Immature natural killer cell (primary cell): Measurements from ENCODE around the gene TUBB8. TPM values are rescaled to one million over a fixed set of nuclear protein-coding genes. Genes with fewer than 3 reads are reported as not detected.

Source experiments
- polyA plus RNA-seq, 3 donors: library from polyadenylated mRNA; unstranded; fragments of 300-500 nt; fragmentation: Illumina TruSeq; gene quantifications; one replicate each; pipeline ENCODE4 v1.2.3, GENCODE V29; 2021

TUBB8 gene
- polyA plus RNA-seq, 3 donors from 2014 or later: not detected

Other genes with a start within 250 kb of the TUBB8 start
- 10 to 100 TPM; 24.4 to 58.9 (median 29.4) TPM for gene ZMYND11, start 86.2 kb upstream of the TUBB8 start, polyA plus RNA-seq